Large intestine (tissue), 3 donors: ENCODE data around the gene MAN2B2. TPM values are rescaled to one million over a fixed set of nuclear protein-coding genes. Genes with fewer than 3 reads are reported as not detected.
"Not testable (repeated sequence)": the region's sequence is repeated elsewhere in the genome, so short reads cannot be mapped to it uniquely, and the experiment has no call there.

ENCODE experiments used
- DNase-seq, 2 donors: peaks; one replicate each; pipeline versions ENCODE4 v3.0.0 to v3.0.0-alpha.2; 2013
- H3K27ac ChIP-seq: one replicate; pipeline ENCODE4 v1.5.1; 2013; ENCODE audit warnings: low read length
- H3K27me3 ChIP-seq: 2 replicates; pipeline ENCODE4 v1.6.1; 2013; ENCODE audit warnings: low read length; ENCODE audit not compliant: control insufficient read depth, insufficient read depth
- H3K36me3 ChIP-seq: 2 replicates; pipeline ENCODE4 v1.6.1; 2013; ENCODE audit warnings: low read length; ENCODE audit not compliant: control insufficient read depth, insufficient read depth
- H3K4me1 ChIP-seq: one replicate; pipeline ENCODE4 v1.6.1; 2013; ENCODE audit warnings: low read length; ENCODE audit not compliant: control insufficient read depth, insufficient read depth
- H3K4me3 ChIP-seq: one replicate; pipeline ENCODE4 v1.5.1; 2013; ENCODE audit warnings: low read length
- H3K9me3 ChIP-seq: one replicate; pipeline ENCODE4 v1.6.1; 2013; ENCODE audit warnings: mild to moderate bottlenecking, low read depth, low read length, moderate library complexity; ENCODE audit not compliant: control insufficient read depth
- WGBS: methylation state at CpG from one replicate; pipeline ENCODE4 v1.1.5; 2013; ENCODE audit warnings: low lambda C conversion rate; ENCODE audit not compliant: insufficient coverage; 5-methylcytosine and 5-hydroxymethylcytosine counted together
- polyA plus RNA-seq: library from polyadenylated mRNA; unstranded; fragments of 120-200 nt; gene quantifications from one replicate; pipeline ENCODE4 v1.2.1, GENCODE V29; 2013

MAN2B2 gene
- polyA plus RNA-seq, 1 donor = 18.2 TPM

GRCh38 chr4:6625256-6625655, 50.3 kb downstream of the MAN2B2 start:
- Histone ChIP-seq H3K36me3 (peaks cover 4% of the 10 kb centered on the region), H3K27me3 (no peaks in the 10 kb centered on the region), H3K9me3 (no peaks in the 10 kb centered on the region), H3K27ac (no peak overlapping the region), H3K4me3 (no peak overlapping the region), H3K4me1 (no peaks in the 10 kb centered on the region)
- WGBS = no CpG with 5 or more reads among the region's 9 CpGs
- no peak for DNase-seq

GRCh38 chr4:6626066-6626465, 51.1 kb downstream of the MAN2B2 start:
- H3K4me3 ChIP-seq = no peak overlapping the region
- no peaks in the 10 kb centered on the region for H3K9me3 ChIP-seq
- 87% methylated on average over 4 of the region's 11 CpGs for WGBS
- peaks cover 4% of the 10 kb centered on the region for H3K36me3 ChIP-seq
- no peaks in the 10 kb centered on the region for H3K4me1 ChIP-seq
- H3K27me3 ChIP-seq = no peaks in the 10 kb centered on the region
- H3K27ac ChIP-seq = no peak overlapping the region
- no peak for DNase-seq

- Histone ChIP-seq H3K36me3 (no peaks in the 10 kb centered on the region), H3K4me3 (no peak overlapping the region), H3K9me3 (no peaks in the 10 kb centered on the region), H3K4me1 (no peaks in the 10 kb centered on the region), H3K27ac (no peak overlapping the region), H3K27me3 (no peaks in the 10 kb centered on the region)
- 67% methylated on average over 1 of the region's 3 CpGs for WGBS
- DNase-seq = no peak
Observed at GRCh38 chr4:6627832-6628231, 52.8 kb downstream of the MAN2B2 start.

- H3K27ac ChIP-seq, H3K4me3 ChIP-seq, DNase-seq, H3K27me3 ChIP-seq, H3K9me3 ChIP-seq, H3K36me3 ChIP-seq, H3K4me1 ChIP-seq: not testable (repeated sequence)
- WGBS = no CpG with 5 or more reads among the region's 1 CpG
Observed at GRCh38 chr4:6628484-6628883, 53.5 kb downstream of the MAN2B2 start.

GRCh38 chr4:6632125-6632524, 57.1 kb downstream of the MAN2B2 start:
- H3K27ac ChIP-seq = no peak overlapping the region
- no peak for DNase-seq
- H3K27me3 ChIP-seq = no peaks in the 10 kb centered on the region
- H3K36me3 ChIP-seq = no peaks in the 10 kb centered on the region
- H3K4me3 ChIP-seq = no peak overlapping the region
- H3K9me3 ChIP-seq = no peaks in the 10 kb centered on the region
- no peaks in the 10 kb centered on the region for H3K4me1 ChIP-seq
- no CpG with 5 or more reads among the region's 4 CpGs for WGBS

GRCh38 chr4:6633091-6633906, 58.3 kb downstream of the MAN2B2 start:
- no peak for DNase-seq
- no CpG with 5 or more reads among the region's 10 CpGs for WGBS
- Histone ChIP-seq H3K4me3 (no peak overlapping the region), H3K4me1 (no peaks in the 10 kb centered on the region), H3K9me3 (no peaks in the 10 kb centered on the region), H3K27ac (no peak overlapping the region), H3K36me3 (no peaks in the 10 kb centered on the region), H3K27me3 (no peaks in the 10 kb centered on the region)

- H3K9me3 ChIP-seq = no peaks in the 10 kb centered on the region
- no peak for DNase-seq
- no peaks in the 10 kb centered on the region for H3K36me3 ChIP-seq
- H3K27ac ChIP-seq = no peak overlapping the region
- H3K4me1 ChIP-seq = no peaks in the 10 kb centered on the region
- no CpG with 5 or more reads among the region's 9 CpGs for WGBS
- no peak overlapping the region for H3K4me3 ChIP-seq
- no peaks in the 10 kb centered on the region for H3K27me3 ChIP-seq
Observed at GRCh38 chr4:6634746-6635145, 59.8 kb downstream of the MAN2B2 start.

- Histone ChIP-seq H3K27me3 (no peaks in the 10 kb centered on the region), H3K36me3 (peaks cover 19% of the 10 kb centered on the region), H3K4me3 (no peak overlapping the region), H3K4me1 (peaks cover 8% of the 10 kb centered on the region), H3K9me3 (no peaks in the 10 kb centered on the region), H3K27ac (no peak overlapping the region)
- DNase-seq = no peak
- no CpG with 5 or more reads among the region's 14 CpGs for WGBS
Observed at GRCh38 chr4:6639137-6639680, 64.2 kb downstream of the MAN2B2 start.

- Histone ChIP-seq H3K36me3 (peaks cover 19% of the 10 kb centered on the region), H3K9me3 (no peaks in the 10 kb centered on the region), H3K27ac (peak within 1 kb of the TSS; percentile 94), H3K4me1 (peaks cover 8% of the 10 kb centered on the region), H3K27me3 (no peaks in the 10 kb centered on the region), H3K4me3 (peak within 1 kb of the TSS; percentile 90)
- DNase-seq = peak; percentile 95 to 98
- WGBS = no CpG with 5 or more reads among the region's 90 CpGs
Observed at GRCh38 chr4:6640292-6641163, 65.5 kb downstream of the MAN2B2 start, which contains the start of gene MRFAP1. Gene MRFAP1 (plus strand): TSS chr4:6640685. CDS start chr4:6640863, 178 bp downstream.
